Mammary epithelial cell (primary cell): ENCODE measurements around the gene SRSF2.

Experiments used
- EZH2 ChIP-seq: IDR thresholded peaks from 2 replicates; pipeline ENCODE4 v1.6.1; 2012; ENCODE audit warnings: low read length, inconsistent platforms, borderline replicate concordance
- TF ChIP-seq, protein P1 (sequence below), 2 donors: IDR thresholded peaks in 1 of 2; conservative IDR thresholded peaks in 1 of 2; 2 replicates each; pipeline ENCODE4 v1.5.1; 2011 to 2012; ENCODE audit warnings: inconsistent platforms in 2 of 2, low read length in 2 of 2, mild to moderate bottlenecking in 2 of 2, control low read depth in 1 of 2, low read depth in 1 of 2; ENCODE audit not compliant: insufficient read depth in 1 of 2; ENCODE audit errors: extremely low read depth in 1 of 2

DNA sequence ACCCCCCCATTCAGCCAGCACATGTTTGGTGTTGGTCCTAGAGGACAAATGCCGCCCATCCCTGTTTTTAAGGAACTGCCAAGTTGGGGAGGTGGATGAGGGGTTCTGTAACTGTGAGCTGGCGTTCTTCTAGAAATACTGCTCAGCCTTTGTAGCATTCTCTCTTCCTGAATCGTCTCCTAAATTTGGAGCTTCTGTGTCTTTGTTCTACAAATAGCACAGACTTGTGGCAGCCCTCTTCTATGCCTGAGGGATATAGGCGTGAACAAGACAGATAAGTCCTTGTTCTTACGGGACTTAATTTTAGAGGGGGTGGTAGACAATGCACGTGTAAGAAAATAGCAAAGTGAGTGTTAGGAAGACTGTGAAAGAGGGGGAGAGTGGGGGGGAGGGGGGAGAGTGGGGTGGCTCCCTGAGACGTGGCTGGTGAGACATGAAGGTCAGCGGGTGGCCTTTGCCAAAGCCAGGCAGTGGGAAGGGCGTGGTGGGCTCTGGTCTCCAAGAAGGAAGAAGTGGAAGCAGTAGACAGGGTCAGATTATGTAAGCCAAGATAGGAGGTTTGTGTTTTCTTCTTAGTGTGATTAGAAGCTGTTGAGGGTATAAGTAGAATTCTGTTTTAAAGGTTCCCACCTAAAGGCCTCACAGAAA, 10.7 kb upstream of the SRSF2 start:
- TF ChIP-seq, protein P1, sequence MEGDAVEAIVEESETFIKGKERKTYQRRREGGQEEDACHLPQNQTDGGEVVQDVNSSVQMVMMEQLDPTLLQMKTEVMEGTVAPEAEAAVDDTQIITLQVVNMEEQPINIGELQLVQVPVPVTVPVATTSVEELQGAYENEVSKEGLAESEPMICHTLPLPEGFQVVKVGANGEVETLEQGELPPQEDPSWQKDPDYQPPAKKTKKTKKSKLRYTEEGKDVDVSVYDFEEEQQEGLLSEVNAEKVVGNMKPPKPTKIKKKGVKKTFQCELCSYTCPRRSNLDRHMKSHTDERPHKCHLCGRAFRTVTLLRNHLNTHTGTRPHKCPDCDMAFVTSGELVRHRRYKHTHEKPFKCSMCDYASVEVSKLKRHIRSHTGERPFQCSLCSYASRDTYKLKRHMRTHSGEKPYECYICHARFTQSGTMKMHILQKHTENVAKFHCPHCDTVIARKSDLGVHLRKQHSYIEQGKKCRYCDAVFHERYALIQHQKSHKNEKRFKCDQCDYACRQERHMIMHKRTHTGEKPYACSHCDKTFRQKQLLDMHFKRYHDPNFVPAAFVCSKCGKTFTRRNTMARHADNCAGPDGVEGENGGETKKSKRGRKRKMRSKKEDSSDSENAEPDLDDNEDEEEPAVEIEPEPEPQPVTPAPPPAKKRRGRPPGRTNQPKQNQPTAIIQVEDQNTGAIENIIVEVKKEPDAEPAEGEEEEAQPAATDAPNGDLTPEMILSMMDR (conservative IDR thresholded peaks at IDR 0.05 in 1 of 2, IDR thresholded peaks at IDR 0.05 in 1 of 2; ENCODE audit: extremely low read depth in 1 of 2, insufficient read depth in 1 of 2, low read depth in 1 of 2, low read length in 2 of 2), result no peak
- no peak for TF ChIP-seq EZH2
